Embryonic facial prominence (tissue), 1 donor: Measurements from ENCODE around the gene KBTBD7.

ENCODE experiments used
- DNase-seq: peaks from one replicate; pipeline ENCODE4 v3.0.0-alpha.2; 2016; ENCODE audit errors: extremely low spot score

The KBTBD7 gene

GRCh38 chr13:41193919-41194824 lies at the start of gene KBTBD7:
TSS of gene KBTBD7 (minus strand) at chr13:41194569. CDS start at chr13:41194257, 312 bp downstream.
- DNase-seq: peak; percentile 84

DNA sequence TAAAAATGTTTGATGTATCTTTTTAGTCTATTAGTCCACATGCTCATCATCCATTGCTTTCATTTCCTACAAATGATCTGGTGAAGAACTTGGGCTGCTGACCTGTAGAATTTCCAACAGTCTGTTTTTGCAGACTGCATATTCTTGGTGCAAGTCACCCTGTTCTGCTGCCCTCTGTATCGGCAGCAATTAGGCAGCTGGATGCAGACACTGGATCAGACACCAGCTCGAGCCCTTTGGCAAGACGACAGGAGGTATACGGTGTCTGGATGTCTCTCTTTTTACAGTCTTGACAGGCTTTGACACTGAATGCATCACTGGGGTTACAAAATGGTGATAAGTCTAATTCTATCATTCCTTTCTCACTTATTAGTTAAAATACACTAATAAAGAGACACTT lies 47.3 kb upstream of the KBTBD7 start:
- no peak for DNase-seq

DNA sequence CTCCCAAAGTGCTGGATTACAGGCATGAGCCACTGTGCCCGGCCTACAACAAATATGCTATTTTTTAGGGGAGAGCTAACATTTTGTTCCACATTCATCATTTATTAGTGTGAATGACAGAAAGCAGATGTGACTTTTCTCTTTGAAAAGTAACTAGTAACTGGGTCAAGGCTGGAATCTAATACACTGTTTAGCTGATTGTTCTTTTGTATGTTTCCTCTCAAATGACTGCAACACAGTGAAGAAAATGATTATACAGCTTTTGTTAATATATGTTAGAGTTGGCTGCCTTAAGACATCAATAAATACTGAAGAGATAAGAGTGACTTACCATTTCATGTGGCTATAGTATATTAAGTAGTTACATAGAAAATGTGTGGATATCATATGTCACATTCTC lies 42.0 kb upstream of the KBTBD7 start:
- DNase-seq: no peak

- DNase-seq: no peak
Observed at GRCh38 chr13:41232578-41233480, 38.5 kb upstream of the KBTBD7 start.

DNA sequence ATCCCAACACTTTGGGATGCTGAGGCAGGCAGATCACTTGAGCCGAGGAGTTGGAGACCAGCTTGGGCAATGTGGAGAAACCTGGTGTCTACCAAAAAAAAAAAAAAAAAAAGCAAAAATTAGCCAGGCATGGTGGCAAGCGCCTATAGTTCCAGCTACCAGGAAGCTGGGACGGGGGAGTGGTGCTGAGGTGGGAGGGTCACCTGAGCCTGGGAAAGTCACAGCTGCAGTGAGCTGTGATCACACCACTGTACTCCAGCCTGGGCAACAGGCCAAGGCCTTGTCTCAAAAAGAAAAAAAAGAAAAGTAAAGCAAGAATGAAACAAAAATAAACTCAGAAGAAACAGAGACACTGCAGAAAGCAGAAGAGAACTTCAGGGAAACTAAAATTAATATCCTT lies 37.4 kb upstream of the KBTBD7 start:
- DNase-seq: no peak

GRCh38 chr13:41231025-41231677 lies 36.8 kb upstream of the KBTBD7 start:
- no peak for DNase-seq

GRCh38 chr13:41229356-41229755 lies 35.0 kb upstream of the KBTBD7 start:
- DNase-seq: no peak

GRCh38 chr13:41224113-41225110 lies 30.0 kb upstream of the KBTBD7 start:
- no peak for DNase-seq

DNA sequence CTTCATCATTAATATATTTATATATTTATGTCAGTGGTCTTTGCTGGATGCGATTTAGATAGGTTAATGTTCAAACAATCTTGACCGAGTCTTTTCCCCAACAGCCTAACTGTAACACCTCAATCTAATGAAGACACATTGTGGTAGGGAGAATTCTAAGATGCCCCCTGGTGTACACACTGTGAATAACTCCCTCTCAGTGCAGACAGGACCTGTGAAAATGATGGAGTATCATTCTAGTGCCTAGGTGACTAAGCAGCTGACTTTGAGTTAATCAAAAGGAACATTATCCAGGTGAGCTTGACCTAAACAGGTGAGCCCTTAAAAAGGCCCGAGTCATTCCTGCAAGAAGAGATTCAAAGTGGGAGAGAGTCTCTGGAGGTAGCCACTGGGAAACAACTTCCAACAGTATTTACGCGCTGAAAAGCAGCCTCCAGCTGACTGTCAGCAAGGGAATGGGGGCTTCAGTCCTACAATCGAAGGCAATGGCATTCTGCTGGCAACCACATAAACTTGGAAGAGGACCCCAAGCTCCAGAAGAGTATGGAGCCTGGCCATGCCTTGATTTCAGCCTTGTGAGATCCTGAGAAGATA lies 28.0 kb upstream of the KBTBD7 start:
- DNase-seq: no peak

DNA sequence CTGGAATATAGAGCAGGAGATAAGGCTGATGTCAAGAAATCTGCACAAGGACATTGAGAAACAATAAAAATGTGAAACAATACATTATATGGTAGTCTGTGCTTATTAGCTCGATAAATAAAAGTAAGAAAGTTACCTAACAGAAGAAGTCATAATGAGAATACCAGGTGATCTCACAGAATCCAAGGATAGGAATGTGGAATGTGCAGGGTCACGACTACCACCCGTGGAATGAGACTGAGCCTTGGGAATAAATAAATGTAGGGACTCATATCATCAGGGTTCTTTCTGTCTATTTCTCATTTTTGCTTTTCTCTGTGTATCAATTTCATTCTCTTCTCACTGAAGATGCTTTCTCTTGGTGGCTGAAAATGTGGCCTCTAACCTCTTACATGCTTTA lies 26.0 kb upstream of the KBTBD7 start:
- DNase-seq: no peak

DNA sequence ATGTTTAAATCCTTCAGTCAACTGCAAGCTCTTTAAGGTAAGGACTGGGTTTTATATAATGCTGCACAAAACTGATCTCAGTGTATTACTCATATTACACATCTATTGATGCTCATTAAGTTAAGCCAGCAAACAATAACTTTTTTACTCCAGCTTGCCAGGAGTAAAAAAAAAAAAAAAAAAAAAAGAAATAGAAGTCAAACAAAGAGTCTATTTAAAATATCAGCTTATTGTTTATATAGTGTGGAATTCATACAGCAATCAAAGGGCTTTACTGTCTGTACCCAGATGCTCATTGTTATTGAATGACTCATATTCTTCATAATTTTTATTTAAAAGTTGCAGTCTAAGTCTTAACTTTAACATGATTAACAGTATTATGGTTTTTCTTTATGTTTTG lies 21.8 kb upstream of the KBTBD7 start:
- DNase-seq: no peak

GRCh38 chr13:41213919-41214318 lies 19.6 kb upstream of the KBTBD7 start:
- DNase-seq: no peak

DNA sequence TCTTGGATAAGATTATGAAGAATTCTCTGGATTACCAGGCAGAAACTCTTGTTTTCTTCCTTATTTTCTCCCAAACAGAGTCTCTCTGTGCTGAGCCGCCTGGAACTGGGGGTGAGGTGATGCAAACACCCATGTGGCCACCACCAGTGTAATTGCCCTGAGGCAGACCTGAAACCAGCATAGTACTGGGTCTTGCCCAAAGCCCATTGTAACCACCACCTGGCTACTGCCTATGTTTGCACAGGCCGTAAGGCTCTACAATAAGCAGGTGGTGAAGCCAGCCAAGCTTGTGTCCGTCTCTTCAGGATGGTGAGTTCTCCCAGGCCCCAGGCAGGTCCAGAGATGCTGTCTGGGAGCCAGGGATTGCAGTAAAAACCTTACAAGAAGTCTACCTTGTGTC lies 18.9 kb upstream of the KBTBD7 start:
- DNase-seq: no peak

GRCh38 chr13:41212881-41213280 lies 18.5 kb upstream of the KBTBD7 start:
- DNase-seq: no peak

GRCh38 chr13:41211062-41211461 lies 16.7 kb upstream of the KBTBD7 start:
- DNase-seq: no peak

DNA sequence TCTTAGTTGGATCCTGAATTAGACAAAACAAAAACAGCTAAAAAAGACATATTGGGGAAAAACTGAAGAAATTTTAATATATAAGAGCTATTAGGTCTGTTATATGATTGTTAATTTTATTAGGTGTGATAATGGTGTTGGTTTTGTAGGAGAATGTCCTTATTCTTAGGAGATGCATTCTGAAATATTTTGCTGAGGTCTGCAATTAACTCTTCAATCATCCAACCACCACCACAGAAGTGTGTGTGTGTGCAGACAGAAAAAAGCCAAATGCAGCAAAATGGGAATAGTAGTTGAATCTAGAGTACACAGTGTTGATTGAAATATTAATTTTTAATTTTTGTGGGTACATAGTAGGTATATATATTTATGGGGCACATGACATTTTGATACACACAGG lies 12.1 kb upstream of the KBTBD7 start:
- no peak for DNase-seq

DNA sequence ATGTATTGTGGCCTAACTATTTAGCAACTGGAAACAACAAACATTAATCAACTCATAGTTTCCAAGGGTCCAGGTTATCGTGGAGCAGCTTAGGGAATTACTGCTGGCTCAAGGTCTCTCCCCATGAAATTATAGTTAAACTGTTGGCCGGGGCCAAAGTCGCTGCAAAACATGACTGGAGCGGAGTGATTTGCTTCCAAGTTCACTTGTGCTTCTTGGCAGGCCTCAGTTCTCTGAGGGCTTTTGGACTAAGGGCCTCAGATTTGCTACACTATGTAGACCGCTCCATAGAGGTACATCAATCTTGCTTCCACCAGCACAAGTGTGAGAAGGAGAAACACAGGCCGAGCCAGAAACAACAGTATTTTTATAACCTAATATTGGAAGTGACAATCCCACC lies 9.4 kb upstream of the KBTBD7 start:
- no peak for DNase-seq

- DNase-seq: peak; percentile 28
Observed at GRCh38 chr13:41200126-41200525, 5.8 kb upstream of the KBTBD7 start.

DNA sequence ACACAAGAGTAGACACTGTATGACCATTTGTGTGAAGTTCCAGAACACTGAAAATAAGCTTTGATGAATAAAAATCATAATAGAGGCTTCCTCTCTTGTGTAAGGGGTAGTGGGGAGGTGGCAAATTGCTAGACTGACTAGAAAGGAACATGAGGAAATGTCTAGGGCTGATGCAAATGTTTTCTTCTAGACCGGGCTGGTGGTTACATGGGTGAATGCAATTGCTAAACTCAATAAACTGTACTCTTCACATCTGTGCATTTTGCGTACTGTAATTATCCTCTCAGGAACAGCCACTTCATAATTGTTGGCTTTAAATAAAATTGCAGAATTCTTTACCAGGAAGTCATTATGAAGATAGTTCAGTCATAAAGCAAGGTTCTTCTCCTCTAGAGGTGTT lies 5.2 kb upstream of the KBTBD7 start:
- DNase-seq: no peak

- DNase-seq: no peak
Observed at GRCh38 chr13:41199079-41199478, 4.7 kb upstream of the KBTBD7 start.

DNA sequence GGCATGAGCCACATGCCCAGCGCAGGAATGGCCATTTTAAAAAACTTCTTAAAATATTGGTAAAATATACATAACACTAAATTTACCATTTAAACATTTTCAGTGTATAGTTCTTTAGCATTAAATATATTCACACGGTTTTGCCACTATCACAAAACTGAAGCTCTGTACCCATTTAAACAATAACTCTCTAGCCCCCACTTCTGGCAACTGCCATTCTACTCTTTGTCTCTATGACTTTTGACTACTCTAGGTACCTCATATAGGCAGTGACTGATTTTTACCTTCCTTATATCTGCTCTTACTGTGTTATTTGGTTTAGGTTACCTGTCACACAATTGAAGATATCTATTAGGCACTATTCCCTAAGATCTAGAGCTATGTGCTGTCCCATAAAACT lies 2.3 kb upstream of the KBTBD7 start:
- no peak for DNase-seq
